SK-N-MC (cell line): ENCODE data around the gene POLD2.

Experiments used
- DNase-seq: peaks from one replicate; pipeline ENCODE4 v3.0.0-alpha.2; 2011; ENCODE audit warnings: low read depth, low spot score
- H3K27ac ChIP-seq: fragments of 200-600 bp; sonication (generic); 2 replicates; pipeline ENCODE4 v1.5.1; 2016; ENCODE audit warnings: mixed run types
- H3K36me3 ChIP-seq: fragments of 200-600 bp; sonication (generic); 2 replicates; pipeline ENCODE4 v1.6.1; 2017; ENCODE audit warnings: antibody characterized with exemption, low read length, mixed read lengths; ENCODE audit not compliant: insufficient read depth
- H3K4me3 ChIP-seq: fragments of 200-600 bp; sonication (generic); 2 replicates; pipeline ENCODE4 v1.5.1; 2016
- H3K9ac ChIP-seq: fragments of 200-600 bp; sonication (generic); 2 replicates; pipeline ENCODE4 v1.8.0; 2017; ENCODE audit warnings: mixed run types, mixed read lengths; ENCODE audit not compliant: insufficient read length
- H3K9me3 ChIP-seq: fragments of 200-600 bp; sonication (generic); 2 replicates; pipeline ENCODE4 v1.6.1; 2017; ENCODE audit warnings: low read depth, mild to moderate bottlenecking, antibody characterized with exemption, low read length, moderate library complexity, mixed read lengths
- EZH2 ChIP-seq: fragments of 200-600 bp; sonication (generic); IDR thresholded peaks from one replicate; pipeline ENCODE4 v1.6.1; 2017; ENCODE audit warnings: antibody characterized with exemption
- FOXP2 ChIP-seq: optimal IDR thresholded peaks from 2 replicates; pipeline ENCODE3; 2011; ENCODE audit warnings: mild to moderate bottlenecking, moderate library complexity; ENCODE audit not compliant: insufficient read depth; ENCODE audit errors: extremely low read length, control extremely low read depth
- POLR2AphosphoS5 ChIP-seq: IDR thresholded peaks from 2 replicates; pipeline ENCODE4 v1.6.1; 2012; ENCODE audit warnings: mild to moderate bottlenecking, low read depth, low read length, borderline replicate concordance

Gene POLD2

DNA sequence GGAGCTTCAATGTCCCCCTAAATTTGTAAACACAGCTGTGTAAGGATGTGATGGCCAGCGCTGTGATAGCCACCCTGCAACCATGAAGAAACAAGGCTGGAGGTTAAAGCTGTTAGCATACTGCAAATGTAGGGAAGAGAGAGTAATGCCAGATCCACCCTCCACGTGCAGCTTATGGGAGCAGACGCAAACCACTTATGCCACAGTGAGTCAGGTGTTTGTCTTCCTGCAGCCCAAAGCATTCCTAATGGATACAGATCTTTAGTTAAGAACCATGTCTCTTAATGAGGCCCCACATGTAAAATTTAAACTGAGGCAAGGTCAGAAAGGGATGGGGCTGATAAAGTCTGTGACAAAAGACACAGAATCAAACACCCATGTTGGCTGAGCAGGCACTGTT is 31.4 kb upstream of the POLD2 start:
- TF ChIP-seq FOXP2 (no peak), POLR2AphosphoS5 (no peak), EZH2 (no peak)
- H3K27ac ChIP-seq, result no peak overlapping the region
- DNase-seq, result no peak
- H3K9me3 ChIP-seq, result no peaks in the 10 kb centered on the region
- no peak overlapping the region for H3K4me3 ChIP-seq
- H3K9ac ChIP-seq, result no peak overlapping the region
- H3K36me3 ChIP-seq, result no peaks in the 10 kb centered on the region

DNA sequence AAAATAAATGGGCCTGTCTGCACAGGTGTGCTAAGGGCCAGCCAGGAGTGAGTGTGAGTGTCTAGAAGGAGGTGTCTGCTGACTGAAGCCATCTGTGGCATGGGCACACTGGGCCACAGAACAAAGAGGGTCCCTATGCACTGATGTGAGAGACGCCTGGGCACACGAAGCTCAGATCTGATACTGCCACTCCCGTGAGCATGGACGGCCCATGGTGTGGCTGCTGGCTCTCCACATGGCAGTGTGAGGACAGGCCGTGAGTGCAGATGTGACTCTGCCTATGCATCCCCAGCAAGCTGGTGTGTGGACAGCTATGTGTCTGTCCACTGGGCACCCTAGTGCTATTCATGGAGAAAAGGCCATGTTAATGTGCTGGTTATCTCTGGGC is 30.6 kb upstream of the POLD2 start:
- no peaks in the 10 kb centered on the region for H3K36me3 ChIP-seq
- no peak overlapping the region for H3K27ac ChIP-seq
- no peak for DNase-seq
- H3K9me3 ChIP-seq, result no peaks in the 10 kb centered on the region
- no peak for TF ChIP-seq EZH2
- no peak for TF ChIP-seq FOXP2
- no peak for TF ChIP-seq POLR2AphosphoS5
- no peak overlapping the region for H3K9ac ChIP-seq
- no peak overlapping the region for H3K4me3 ChIP-seq

DNA sequence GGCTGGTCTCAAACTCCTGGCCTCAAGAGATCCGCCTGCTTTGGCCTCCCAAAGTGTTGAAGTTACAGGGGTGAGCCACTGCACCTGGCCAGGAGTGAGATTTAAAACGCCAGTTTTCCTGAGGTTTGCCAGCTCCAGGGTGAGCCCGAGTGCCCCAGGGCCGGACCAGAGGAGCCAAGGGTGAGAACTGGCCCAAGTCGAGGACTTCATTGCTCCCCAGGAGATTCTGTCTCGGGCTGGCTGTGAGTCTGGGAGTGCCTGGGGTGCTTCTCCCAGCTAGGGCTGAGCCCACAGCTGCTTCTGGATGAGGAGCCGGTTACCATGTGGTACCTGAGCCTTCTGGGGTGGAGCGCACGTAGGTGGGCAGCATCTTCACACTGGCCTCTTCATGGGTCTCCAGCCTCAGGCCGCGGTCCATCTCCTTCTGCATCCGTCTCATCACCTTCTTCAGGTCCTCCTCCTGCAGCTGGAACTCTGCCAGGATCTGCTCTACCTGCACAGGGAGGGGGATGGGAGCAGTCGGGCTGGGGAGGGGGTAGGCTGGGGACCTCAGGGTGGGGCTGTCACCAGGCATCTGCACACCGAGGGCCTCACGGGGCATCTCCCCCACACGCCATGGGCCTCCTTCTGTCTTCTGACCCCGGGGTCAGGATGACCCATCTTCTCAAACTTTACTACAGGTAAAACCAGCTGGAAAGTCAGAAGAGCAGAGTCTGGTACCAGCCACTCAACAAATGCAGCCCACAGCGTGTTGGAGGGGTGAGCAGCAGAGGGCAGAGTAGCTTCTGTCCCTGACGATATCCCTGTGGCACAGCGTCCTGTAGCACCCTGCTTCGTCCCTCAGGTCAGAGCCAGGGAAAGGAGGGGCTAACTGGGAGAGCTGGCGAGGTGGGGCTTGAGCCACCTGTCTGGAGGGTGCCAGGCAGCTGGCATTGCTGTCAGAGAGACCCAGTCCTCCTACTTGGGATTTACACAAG is 29.9 kb upstream of the POLD2 start:
- no peak overlapping the region for H3K9ac ChIP-seq
- no peaks in the 10 kb centered on the region for H3K36me3 ChIP-seq
- no peak for DNase-seq
- no peak overlapping the region for H3K4me3 ChIP-seq
- no peak overlapping the region for H3K27ac ChIP-seq
- no peaks in the 10 kb centered on the region for H3K9me3 ChIP-seq
- TF ChIP-seq POLR2AphosphoS5 (no peak), FOXP2 (no peak), EZH2 (no peak)

- H3K4me3 ChIP-seq, result no peak overlapping the region
- no peak for TF ChIP-seq POLR2AphosphoS5
- TF ChIP-seq FOXP2, result no peak
- no peak for TF ChIP-seq EZH2
- H3K9me3 ChIP-seq, result no peaks in the 10 kb centered on the region
- no peak overlapping the region for H3K27ac ChIP-seq
- H3K9ac ChIP-seq, result no peak overlapping the region
- no peak for DNase-seq
- no peaks in the 10 kb centered on the region for H3K36me3 ChIP-seq
These were observed 28.6 kb upstream of the POLD2 start for GRCh38 chr7:44151956-44152355.

- Histone ChIP-seq H3K9me3 (no peaks in the 10 kb centered on the region), H3K36me3 (no peaks in the 10 kb centered on the region), H3K9ac (no peak overlapping the region), H3K4me3 (no peak overlapping the region), H3K27ac (no peak overlapping the region)
- TF ChIP-seq FOXP2 (no peak), EZH2 (no peak), POLR2AphosphoS5 (no peak)
- no peak for DNase-seq
These were observed 27.9 kb upstream of the POLD2 start for GRCh38 chr7:44150966-44151941.

DNA sequence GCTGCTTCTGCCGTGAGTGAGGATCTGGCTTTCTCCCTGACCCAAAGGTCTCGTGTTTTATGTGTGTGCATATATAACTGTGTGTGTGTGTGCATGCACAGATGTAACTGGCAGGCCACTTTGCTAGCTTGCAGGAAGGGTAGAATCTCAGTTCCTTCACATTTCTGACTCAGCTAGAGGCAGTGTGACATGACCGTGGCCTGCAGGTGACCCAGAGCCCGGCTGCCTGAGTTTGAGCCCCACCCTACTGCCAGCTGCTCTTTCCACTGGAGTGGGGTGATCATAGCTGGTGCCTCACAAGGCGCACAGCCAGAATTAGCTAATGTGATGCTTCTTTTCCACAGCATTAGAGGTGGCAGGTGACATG is 27.1 kb upstream of the POLD2 start:
- no peaks in the 10 kb centered on the region for H3K9me3 ChIP-seq
- H3K4me3 ChIP-seq, result no peak overlapping the region
- H3K36me3 ChIP-seq, result no peaks in the 10 kb centered on the region
- TF ChIP-seq EZH2, result no peak
- no peak for TF ChIP-seq FOXP2
- TF ChIP-seq POLR2AphosphoS5, result no peak
- DNase-seq, result no peak
- no peak overlapping the region for H3K27ac ChIP-seq
- no peak overlapping the region for H3K9ac ChIP-seq

DNA sequence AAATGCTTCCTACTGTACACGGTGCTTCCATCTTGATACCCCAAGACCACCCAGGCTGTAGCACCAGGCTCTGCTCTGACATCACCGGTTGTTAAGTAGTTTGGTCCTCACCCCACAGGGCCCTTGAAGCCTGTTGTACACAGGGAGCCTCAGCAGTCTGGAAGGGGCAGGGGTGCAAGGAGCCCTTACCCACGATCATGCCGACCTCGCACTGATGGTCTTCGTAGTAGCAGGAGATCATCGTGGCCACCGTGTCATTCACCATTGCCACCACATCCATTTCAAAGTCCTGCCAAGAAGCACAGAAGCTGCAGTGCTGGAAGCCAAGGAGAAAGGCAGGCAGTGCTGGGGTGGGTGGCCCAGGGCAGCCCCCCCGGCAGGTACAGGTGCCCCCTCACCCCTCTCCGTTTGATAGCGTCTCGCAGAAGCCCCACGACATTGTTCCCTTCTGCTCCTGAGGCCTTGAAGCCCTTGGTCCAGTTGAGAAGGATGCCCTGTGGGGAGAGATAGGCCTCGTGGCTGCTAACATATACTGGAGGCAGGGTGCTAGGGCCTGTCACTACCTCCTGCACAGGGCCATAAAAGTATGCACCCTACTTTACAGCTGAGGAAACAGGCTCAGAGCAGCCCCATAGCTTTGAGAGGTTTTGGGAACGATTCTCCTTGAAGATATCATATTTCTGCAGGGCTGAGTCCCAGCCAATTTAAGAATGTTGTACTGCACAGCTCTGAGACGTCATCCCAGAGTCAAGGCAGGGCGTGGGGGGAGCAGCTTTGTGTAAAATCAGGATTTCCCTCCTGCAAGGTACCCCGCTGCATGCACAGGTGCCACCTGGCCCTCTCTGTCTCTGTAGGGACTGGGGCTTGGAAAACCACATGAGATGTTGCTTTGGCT is 26.5 kb upstream of the POLD2 start:
- Histone ChIP-seq H3K9me3 (no peaks in the 10 kb centered on the region), H3K36me3 (no peaks in the 10 kb centered on the region), H3K27ac (no peak overlapping the region), H3K9ac (no peak overlapping the region), H3K4me3 (no peak overlapping the region)
- no peak for DNase-seq
- TF ChIP-seq EZH2 (no peak), FOXP2 (no peak), POLR2AphosphoS5 (no peak)
